Measurements from ENCODE around the gene TCF15.

GRCh38 chr20:644692-645317 lies 34.7 kb upstream of the TCF15 start:
- no peak for TF ChIP-seq POLR2AphosphoS5 (IDR thresholded peaks at IDR 0.05)
- TF ChIP-seq CTCF (IDR thresholded peaks at IDR 0.05 in 8 of 11, conservative IDR thresholded peaks at IDR 0.05 in 3 of 11): no peak
- TF ChIP-seq POLR2A (IDR thresholded peaks at IDR 0.05): no peak
